Left forelimb (tissue), 1 donor: ENCODE data around the gene IQCH.
"Not testable (repeated sequence)": the region's sequence is repeated elsewhere in the genome, so short reads cannot be mapped to it uniquely, and the experiment has no call there.

ENCODE experiments used
- DNase-seq: peaks from one replicate; pipeline ENCODE4 v3.0.0-alpha.2; 2018; ENCODE audit warnings: low spot score

The IQCH gene

DNA sequence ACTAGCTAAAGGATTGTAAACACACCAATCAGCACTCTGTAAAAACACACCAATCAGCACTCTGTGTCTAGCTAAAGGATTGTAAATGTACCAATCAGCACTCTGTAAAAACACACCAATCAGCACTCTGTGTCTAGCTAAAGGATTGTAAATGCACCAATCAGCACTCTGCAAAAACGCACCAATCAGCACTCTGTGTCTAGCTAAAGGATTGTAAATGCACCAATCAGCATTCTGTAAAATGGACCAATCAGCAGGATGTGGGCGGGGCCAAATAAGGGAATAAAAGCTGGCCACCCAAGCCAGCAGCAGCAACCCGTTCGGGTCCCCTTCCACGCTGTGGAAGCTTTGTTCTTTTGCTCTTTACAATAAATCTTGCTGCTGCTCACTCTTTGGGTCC, 8.0 kb upstream of the IQCH start:
- DNase-seq, result not testable (repeated sequence)

- DNase-seq, result no peak
These were observed 6.5 kb upstream of the IQCH start for GRCh38 chr15:67248011-67248505.

GRCh38 chr15:67249830-67250229, 4.8 kb upstream of the IQCH start:
- no peak for DNase-seq

DNA sequence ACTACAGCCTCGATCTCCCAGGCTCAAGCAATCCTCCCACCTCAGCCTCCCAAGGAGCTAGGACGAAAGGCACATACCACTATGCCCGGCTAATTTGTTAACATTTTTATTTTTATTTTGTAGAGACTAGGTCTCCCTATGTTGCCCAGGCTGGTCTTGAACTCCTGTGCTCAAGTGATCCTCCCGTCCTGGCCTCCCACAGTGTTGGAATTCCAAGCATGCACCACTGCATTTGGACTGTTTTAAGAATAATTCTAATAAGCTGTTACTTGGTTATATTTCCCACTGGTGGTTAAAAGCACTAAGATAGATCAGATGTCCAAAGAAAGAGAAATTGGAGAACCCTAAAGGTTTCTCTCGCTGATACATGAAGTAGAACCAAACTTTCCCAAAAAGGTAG, 3.3 kb upstream of the IQCH start:
- DNase-seq, result no peak

- DNase-seq, result no peak
These were observed 1.5 kb upstream of the IQCH start for GRCh38 chr15:67253101-67253500.

DNA sequence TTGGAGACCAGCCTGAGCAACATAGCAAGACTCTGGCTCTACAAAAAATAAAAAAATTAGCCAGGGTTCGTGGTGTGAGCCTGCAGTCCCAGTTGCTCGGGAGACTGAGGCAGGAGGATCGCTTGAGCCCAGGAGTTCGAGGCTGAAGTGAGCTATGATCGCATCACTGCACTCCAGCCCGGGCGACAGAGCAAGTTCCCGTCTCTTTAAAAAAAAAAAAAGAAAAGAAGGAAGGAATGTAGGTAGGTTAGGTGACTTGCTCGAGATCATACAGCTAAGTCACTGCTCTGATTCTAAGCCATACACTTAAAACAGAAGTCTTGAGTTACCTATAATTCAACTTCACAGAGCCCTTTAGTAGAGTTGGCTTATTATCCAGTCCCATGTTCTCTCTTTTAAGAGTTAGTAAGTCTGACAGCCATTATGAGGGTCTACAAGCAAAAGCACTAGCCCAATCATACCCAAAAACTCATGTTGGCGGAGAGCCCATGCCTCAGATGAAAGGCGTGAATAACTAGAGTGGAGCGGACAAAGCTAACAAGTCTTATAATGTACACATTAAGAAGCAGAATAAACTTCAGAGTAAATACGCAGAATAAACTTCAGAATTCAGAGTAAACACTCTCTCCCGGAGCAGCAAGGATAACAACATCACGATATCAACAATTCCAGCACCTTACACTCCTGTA, 893 bp upstream of the IQCH start:
- DNase-seq, result no peak

GRCh38 chr15:67256051-67256450, 1.5 kb downstream of the IQCH start:
- DNase-seq, result no peak

DNA sequence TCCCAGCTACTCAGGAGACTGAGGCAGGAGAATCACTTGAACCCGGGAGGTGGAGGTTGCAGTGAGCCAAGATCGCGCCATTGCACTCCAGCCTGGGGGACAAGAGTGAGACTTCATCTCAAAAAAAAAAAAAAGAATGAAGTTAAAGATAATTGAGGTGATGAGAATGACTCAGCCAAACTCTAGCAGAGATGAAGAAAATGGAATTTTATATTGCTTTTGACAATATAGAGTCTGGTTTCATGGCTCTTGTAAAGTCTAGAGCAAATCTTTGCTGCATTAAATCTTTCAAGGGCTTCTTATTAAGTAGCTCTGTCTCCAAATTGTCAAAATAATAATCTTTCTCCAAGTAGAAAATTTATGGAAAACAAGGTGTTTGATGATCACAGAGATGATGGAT, 3.8 kb downstream of the IQCH start:
- not testable (repeated sequence) for DNase-seq

GRCh38 chr15:67259379-67259778, 4.8 kb downstream of the IQCH start:
- no peak for DNase-seq

DNA sequence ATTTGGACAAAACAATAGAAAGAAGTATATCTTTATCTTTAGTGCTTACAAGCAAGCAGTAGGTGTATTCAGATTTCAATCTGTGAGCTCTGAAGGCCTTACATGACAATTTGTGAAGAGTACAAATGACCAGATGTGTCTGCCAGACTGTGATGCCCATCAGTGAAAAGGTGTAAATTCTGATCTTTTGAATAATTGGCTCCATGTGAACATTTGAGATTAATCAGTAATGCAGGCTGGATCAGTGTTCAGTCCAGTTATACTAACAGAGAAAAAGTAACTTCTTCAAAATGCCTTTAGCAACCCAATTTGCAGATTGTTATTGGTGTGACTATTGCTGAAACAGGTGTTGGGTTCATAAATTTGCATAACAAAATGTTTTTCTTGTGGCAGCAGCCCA, 5.2 kb downstream of the IQCH start:
- no peak for DNase-seq

GRCh38 chr15:67266870-67267269, 12.3 kb downstream of the IQCH start:
- DNase-seq, result no peak

- DNase-seq, result no peak
These were observed 12.9 kb downstream of the IQCH start for GRCh38 chr15:67267440-67267839.

DNA sequence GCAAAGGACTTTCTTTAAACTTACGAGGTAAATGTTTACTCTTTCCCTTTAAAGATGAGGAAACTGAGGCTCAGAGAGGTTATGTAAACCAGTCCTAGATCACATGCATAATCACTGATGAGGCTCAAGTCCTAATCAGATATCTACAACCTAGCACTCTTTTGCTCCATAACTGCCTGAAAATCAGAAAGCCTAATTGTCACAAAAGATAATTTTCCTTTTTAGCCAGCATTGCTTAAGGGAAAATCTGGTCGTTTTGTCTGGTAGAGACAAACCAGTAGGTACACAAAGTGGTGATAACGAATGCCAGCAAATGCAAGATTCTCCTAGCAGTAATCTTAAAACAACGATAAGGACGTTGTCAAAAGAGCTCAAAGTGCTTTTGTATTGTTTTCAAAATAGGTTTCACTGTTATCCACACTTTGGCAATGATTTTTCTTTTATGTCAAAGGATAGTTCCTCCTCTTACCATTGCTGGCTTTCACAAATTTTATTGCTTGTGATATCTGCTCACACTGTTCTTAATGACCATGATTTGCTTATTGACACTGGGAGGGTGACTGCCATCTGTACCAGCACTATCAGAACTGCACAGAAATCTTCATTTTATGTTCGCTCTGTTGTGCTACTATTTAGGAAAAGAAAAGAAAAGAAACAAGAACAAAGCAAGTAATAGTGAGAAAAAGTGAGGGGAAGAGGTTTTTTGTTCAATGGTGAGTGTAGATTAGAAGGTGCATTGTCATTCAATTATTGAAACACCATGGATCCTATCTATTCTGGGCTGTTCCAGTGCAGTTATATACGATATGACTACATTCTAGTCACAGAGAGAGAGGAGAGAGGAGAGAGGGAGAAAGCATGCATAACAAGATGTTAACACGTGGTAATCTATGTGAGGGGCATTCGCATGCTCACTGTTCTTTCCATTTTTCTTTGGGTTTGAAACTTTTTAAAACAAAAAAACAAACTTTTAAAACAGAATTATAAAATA, 13.7 kb downstream of the IQCH start:
- no peak for DNase-seq

GRCh38 chr15:67274236-67274635, 19.6 kb downstream of the IQCH start:
- no peak for DNase-seq

GRCh38 chr15:67276666-67277065, 22.1 kb downstream of the IQCH start:
- DNase-seq, result no peak

DNA sequence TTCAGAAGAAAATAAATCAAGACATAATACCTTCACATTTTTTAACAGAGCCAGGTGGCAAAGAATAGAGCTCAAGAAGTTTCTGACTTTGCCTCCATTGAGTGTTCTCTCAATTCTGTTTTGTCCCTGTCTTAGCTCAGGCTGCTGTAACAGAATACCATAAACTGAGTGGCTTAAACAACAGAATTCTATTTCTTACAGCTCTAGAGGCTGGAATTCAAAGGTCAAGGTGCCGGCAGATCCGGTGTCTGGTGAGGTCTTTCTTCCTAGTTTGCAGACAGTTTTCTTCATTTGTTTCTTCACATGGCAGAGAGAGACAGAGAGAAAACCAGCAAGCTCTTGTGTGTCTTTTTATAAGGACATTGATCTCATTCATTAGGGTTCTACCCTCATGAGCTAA, 25.6 kb downstream of the IQCH start:
- no peak for DNase-seq

- no peak for DNase-seq
These were observed 27.1 kb downstream of the IQCH start for GRCh38 chr15:67281714-67282113.

GRCh38 chr15:67285625-67286024, 31.0 kb downstream of the IQCH start:
- not testable (repeated sequence) for DNase-seq

DNA sequence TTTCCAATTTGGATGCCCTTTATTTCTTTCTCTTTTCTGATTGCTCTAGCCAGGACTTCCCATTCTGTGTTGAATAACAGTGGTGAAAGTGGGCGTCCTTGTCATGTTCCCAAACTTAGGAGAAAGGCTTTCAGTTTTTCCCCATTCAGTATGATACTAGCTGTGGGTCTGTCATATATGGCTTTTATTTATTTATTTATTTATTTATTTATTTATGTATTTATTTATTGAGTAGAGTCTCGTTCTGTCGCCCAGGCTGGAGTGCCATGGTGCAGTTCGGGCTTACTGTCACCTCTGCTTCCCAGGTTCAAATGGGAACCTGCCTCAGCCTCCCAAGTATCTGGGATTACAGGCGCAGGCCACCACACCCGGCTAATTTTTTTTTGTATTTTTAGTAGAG, 31.8 kb downstream of the IQCH start:
- DNase-seq, result not testable (repeated sequence)

- DNase-seq, result no peak
These were observed 35.7 kb downstream of the IQCH start for GRCh38 chr15:67290319-67290718.

DNA sequence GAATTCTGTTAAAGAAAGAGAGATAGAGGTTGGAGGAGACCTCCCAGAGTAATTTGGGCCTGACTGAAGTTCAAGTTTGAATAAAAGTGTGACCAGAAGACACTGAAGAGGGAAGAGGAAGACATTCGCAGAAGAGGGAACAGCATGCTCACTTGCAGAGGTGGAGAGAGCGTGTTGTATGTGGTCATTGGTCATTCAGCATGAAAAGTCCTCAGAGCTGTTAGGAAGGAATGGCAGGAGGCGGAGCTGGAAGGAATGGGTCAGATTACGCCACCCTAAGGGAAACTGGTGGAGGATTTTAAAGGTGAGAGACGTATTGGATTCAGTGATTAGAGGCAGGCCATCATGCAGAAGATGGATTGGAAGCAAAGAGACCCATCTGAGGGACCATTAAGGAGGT, 41.6 kb downstream of the IQCH start:
- no peak for DNase-seq

- DNase-seq, result no peak
These were observed 42.1 kb downstream of the IQCH start for GRCh38 chr15:67296684-67297083.
